Esophagus squamous epithelium (tissue), 4 donors: ENCODE data around the gene WASHC2A.
"Not testable (repeated sequence)": the region's sequence is repeated elsewhere in the genome, so short reads cannot be mapped to it uniquely, and the experiment has no call there.

ENCODE experiments used
- POLR2A ChIP-seq, 4 donors: fragments of 450-650 bp; IDR thresholded peaks; one replicate each; pipeline ENCODE4 v1.6.1; 2017; ENCODE audit warnings: antibody characterized with exemption in 4 of 4, mild to moderate bottlenecking in 4 of 4, moderate library complexity in 3 of 4
- TF ChIP-seq, protein P1 (sequence below), 6 experiments: fragments of 450-650 bp in 4 of 6; fragments of 200-600 bp in 2 of 6; sonication (generic) in 2 of 6; IDR thresholded peaks; one replicate each; pipeline ENCODE4 v1.5.1; 2016 to 2019; ENCODE audit warnings: antibody characterized with exemption in 6 of 6, mild to moderate bottlenecking in 4 of 6, moderate library complexity in 4 of 6

DNA sequence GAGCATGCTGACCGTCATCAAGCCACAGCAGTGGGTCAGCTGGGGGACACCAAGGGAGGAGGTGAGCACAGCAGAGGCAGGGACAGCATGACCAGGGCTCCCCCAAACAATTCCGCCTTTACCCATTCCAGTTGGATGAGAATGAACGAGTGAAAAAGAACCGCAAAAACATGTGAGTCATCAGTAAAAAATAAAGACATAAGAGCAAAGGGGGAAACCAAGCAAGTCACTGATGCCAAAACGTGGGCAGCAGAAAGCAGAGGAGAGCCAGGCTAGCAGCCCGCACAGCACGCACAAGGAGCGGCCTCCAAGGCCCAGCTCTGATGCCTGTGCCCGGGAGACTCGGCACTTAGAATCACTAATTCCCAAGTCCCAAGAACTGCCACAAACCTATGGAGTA is 7.8 kb upstream of the WASHC2A start:
- TF ChIP-seq, protein P1, sequence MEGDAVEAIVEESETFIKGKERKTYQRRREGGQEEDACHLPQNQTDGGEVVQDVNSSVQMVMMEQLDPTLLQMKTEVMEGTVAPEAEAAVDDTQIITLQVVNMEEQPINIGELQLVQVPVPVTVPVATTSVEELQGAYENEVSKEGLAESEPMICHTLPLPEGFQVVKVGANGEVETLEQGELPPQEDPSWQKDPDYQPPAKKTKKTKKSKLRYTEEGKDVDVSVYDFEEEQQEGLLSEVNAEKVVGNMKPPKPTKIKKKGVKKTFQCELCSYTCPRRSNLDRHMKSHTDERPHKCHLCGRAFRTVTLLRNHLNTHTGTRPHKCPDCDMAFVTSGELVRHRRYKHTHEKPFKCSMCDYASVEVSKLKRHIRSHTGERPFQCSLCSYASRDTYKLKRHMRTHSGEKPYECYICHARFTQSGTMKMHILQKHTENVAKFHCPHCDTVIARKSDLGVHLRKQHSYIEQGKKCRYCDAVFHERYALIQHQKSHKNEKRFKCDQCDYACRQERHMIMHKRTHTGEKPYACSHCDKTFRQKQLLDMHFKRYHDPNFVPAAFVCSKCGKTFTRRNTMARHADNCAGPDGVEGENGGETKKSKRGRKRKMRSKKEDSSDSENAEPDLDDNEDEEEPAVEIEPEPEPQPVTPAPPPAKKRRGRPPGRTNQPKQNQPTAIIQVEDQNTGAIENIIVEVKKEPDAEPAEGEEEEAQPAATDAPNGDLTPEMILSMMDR (IDR thresholded peaks at IDR 0.05) = not testable (repeated sequence)
- TF ChIP-seq POLR2A (IDR thresholded peaks at IDR 0.05) = not testable (repeated sequence)
